HG02981 (cell line): ENCODE measurements around the gene FXYD5.
"Not testable (repeated sequence)": the region's sequence is repeated elsewhere in the genome, so short reads cannot be mapped to it uniquely, and the experiment has no call there.

Source experiments
- ATAC-seq: cut with Tn5 transposase; IDR thresholded peaks from one replicate; pipeline ENCODE4 v1.9.1; 2021; ENCODE audit warnings: mild to moderate bottlenecking, moderate library complexity; ENCODE audit not compliant: unreplicated experiment

FXYD5 gene

DNA sequence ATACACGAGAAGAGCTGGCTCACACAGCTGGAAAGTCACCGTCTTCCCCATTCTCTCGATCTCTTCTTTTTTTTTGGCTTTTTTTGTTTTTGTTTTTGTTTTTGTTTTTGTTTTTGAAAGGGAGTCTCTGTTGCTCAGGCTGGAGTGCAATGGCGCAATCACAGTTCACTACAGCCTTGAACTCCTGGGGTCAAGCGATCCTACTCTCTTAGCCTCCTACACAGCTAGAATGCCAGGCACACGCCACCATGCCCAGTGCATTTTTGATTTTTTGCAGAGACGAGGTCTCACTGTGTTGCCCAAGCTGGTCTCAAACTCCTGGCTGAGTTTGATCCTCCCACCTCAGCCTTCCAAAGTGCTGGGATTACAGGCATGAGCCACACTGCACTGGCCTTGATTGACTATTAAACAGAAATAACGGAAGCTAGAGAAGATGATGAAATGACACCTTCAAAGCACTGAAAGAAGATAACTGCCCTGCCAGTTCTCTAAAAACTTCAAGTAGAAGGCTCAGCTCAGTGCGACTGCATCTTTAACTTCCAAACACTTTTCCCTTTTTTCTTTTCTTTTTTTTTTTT is 34.9 kb upstream of the FXYD5 start:
- ATAC-seq, result no peak

DNA sequence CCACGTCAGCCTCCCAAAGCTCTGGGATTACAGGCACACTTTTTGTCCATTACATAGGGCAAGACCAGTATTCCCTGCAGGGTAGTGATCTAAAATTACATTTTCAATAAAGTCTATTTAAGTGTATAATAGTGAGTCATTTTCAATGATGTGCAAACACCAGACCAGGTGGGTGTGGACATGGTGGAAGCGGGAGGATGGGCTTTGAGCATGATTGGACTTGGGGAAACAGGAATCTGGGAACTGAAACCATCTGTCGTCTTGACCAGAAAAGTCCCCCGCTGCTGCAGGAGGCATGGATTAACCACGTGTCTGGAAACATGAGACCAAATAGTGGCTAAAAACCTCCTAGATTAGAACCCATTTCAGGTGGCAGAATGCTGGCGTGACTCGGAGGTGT is 34.0 kb upstream of the FXYD5 start:
- no peak for ATAC-seq

DNA sequence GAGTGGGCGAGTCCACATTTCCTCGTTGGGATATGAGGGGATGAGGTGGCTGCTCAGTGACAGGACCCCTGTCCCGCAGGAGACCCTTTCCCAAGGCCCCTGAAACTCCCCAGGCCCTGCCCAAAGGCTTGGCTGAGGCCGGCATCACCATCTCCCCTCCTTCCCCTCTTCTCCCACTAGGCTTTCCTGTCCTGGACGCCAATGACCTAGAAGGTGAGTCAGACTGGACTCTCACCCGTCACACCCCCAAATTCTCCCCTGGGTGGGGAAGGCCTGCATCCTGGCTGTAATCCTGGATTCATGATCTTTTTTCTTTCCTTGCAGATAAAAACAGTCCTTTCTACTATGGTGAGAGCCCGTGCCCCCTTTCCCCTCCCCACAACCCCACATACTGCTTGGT is 33.6 kb upstream of the FXYD5 start:
- no peak for ATAC-seq

DNA sequence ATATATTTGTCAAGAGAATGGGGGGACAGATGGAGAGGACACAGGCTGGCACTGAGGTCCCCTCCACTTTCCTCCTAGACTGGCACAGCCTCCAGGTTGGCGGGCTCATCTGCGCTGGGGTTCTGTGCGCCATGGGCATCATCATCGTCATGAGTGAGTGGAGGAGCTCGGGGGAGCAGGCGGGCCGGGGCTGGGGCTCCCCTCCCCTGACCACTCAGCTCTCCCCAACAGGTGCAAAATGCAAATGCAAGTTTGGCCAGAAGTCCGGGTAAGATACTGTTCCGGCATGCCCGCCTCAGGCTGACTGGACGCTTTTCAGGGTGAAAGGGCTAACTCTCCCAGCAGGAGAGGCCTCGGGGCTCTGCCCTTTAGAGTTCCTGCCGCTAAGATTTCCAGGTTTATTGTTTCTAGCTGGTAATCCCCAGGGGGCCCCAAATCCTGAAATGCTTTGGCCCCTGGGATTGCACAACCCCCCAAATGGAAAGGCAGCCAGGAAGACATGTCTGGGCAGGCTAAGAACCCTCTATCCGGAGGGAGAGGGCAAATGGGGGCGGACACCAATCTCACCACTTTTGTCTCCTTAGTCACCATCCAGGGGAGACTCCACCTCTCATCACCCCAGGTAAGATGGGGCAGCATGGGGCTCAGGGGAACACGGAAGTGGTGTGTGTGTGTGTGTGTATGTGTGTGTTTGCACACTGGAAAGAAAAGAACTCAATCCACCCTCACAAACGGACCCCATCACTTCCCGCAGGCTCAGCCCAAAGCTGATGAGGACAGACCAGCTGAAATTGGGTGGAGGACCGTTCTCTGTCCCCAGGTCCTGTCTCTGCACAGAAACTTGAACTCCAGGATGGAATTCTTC is 31.6 kb upstream of the FXYD5 start:
- ATAC-seq, result no peak

DNA sequence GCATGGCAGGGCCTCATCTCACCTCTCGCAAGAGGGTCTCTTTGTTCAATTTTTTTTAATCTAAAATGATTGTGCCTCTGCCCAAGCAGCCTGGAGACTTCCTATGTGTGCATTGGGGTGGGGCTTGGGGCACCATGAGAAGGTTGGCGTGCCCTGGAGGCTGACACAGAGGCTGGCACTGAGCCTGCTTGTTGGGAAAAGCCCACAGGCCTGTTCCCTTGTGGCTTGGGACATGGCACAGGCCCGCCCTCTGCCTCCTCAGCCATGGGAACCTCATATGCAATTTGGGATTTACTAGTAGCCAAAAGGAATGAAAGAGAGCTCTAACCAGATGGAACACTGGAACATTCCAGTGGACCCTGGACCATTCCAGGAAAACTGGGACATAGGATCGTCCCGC is 31.0 kb upstream of the FXYD5 start:
- ATAC-seq, result no peak

DNA sequence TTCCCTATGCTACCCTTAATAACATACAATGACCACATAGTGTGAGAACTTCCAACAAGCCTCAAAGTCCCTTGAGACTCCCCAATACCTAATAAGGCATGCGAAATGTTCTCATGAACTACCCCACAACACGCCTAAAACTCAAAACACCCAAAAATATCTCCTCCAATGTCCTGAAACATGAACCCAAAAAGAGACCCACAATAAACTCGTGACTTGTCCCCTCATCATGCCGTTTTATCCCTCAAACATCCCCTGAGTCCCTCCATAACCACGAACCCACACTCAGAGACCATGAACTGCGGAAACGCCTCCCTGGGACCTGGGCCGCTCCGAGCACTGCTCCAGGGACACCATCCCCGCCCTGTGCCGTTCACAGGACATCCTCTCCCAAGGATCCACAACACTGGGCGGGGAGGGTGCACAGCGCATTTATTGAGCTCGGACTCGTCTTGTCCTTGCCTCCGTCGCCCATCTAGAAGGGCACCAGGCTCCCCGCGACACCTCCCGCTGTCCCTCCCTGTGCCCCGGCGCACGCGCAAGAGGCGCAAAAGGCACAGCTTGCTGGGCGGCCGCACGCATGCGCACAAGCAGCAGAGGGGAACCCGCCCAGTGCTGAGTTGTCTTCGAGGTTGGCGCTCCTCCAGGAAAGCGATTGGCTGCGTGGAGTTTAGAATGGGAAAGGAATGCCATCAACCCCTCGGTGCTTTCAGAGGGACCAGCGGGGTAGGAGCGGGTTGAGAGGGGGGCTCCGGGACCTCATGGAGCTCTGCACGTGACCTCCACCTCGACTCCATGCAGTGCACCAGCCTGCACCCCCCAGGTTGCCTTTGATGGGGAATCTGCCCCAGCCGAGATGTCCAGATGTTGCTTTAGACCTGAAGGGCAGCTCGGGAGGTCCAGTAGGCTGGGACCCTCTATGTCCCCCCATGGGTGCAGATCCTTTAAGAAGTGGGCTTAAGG is 30.2 kb upstream of the FXYD5 start:
- ATAC-seq, result peak; percentile 77

DNA sequence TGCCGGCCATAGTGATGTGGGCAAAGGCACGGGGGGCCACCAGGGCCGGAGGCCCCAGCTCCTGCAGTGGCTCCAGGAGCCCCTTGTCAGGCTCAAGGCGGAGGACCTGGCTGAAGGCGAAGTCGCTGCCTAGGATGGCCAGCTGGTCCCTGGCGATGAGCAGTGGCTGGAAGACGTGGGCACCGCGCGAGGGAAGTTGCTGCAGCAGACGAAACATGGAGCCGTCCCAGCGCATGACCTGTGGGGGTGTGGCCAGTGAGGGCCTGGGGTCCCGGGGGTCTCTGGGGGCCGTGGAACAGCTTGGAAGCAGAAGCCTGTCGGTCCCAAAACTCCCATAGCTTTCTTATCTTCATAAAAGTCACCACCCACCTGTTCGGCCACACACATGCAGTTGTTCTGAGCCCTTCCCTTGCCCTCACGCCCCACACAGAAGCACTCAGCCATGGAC is 29.2 kb upstream of the FXYD5 start:
- ATAC-seq, result no peak

DNA sequence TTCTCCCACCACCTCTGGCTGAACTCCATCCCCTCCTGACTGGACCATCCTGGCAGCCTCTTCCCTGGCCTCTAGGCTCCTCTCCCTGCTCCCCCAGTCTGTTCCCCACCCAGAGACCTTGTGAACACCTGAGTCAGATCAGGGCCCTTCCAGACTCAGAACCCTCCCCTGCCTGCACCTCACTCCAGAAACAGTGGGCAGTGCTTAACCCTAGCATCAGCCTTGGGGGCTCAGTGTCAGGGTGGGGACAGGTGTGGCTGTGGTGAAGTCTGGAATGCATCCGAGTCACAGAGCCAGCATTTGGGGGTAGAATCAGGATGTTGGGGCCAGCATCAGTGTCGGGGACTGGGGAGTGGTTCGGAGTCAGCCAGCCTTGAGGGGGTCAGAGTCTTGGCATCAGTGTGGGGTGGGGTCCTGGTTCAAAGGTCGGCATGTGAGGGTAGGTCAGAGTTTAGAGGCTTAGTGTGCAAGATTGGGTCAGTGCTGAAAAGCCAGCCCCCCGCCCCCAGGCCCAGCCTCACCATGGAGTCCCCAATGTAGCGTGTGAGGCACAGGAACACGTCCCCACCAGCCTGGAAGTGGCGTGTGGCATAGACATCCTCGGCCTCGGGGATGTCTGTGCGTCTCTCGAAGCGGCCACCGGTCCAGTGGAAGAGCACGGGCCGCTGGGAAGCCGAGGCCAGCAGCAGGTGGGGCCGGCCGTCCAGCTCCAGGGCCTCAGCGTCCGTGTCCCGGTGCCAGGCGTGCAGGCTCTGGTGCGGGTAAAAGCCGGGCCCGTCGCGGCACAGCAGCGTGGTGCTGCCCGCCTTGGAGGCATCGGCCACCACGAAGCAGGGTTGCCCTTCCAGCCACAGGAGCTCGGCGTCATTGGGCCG is 28.5 kb upstream of the FXYD5 start:
- no peak for ATAC-seq

DNA sequence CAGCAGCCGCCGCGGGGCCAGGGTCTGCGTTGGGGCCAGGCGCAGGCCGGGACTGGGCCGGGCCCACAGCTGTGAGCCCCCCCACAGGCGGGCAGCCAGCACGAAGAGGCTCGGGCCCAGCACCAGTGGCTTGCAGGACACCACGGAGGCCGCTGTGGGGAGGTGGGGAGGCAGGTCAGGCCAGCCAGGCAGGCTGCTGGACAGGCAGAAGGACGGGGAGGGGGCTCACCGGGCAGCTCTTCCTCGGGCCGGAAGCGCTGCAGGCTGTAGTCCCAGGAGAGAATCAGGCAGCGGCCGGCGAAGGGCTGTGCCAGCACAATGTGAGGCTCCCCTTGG is 27.9 kb upstream of the FXYD5 start:
- no peak for ATAC-seq

DNA sequence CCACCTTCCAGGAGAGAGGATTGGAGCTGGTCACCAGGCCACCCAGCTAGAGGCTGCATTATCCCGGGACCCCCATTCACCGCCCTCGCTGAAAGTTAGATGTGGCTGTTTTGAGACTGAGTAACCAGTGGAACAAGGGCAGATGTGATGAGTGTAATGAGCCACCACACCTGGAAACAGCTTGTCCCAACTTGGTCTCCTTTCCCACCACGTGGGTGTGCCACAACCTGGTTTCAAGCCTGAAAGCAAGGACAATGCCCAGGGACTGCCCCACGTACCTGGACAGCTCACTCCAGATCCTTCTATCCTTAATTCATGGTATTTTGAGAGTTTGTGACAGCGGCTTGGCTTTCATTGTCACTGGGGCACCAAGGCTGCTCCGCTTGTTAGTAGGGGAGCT is 26.7 kb upstream of the FXYD5 start:
- no peak for ATAC-seq

DNA sequence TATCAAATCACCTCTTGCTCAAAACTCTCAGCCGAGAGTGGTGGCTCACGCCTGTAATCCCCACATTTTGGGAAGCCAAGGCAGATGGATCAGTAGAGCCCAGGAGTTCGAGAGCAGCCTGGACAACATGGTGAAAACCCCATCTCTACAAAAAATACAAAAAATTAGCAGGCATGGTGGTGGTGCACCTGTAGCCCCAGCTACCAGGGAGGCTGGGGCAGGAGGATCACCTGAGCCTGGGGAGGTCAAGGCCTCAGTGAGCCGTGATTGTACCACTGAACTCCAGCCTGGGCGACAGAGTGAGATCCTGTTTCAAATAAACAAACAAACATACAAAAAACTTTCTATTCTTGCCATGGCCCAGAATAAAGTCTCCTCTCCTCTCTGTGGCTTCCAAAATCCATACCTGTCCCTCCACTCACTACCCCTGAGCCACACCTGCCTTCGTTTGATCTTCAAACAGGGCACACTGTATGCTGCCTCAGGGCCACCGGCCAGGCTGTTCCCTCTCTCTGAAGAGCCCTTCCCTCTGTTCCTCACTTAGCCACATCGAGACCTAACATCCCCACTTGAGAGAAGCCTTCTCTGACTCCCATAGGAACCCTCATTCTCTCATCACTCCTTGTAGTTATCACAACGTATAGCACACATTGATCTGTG is 26.0 kb upstream of the FXYD5 start:
- ATAC-seq, result no peak

DNA sequence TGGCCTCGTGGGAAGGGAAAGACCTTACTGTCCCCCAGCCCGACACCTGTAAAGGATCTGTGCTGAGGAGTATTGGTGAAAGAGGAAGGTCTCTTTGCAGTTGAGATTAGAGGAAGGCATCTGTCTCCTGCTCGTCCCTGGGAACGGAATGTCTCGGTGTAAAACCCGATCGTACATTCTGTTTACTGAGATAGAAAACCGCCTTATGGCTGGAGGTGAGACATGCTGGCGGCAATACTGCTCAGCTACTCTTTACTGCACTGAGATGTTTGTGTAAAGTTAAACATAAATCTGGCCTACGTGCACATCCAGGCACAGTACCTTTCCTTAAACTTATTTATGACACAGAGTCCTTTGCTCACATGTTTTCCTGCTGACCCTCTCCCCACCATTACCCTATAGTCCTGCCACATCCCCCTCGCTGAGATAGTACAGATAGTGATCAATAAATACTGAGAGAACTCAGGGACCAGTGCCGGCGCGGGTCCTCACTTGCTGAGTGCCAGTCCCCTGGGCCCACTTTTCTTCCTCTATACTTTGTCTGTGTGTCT is 24.7 kb upstream of the FXYD5 start:
- not testable (repeated sequence) for ATAC-seq

DNA sequence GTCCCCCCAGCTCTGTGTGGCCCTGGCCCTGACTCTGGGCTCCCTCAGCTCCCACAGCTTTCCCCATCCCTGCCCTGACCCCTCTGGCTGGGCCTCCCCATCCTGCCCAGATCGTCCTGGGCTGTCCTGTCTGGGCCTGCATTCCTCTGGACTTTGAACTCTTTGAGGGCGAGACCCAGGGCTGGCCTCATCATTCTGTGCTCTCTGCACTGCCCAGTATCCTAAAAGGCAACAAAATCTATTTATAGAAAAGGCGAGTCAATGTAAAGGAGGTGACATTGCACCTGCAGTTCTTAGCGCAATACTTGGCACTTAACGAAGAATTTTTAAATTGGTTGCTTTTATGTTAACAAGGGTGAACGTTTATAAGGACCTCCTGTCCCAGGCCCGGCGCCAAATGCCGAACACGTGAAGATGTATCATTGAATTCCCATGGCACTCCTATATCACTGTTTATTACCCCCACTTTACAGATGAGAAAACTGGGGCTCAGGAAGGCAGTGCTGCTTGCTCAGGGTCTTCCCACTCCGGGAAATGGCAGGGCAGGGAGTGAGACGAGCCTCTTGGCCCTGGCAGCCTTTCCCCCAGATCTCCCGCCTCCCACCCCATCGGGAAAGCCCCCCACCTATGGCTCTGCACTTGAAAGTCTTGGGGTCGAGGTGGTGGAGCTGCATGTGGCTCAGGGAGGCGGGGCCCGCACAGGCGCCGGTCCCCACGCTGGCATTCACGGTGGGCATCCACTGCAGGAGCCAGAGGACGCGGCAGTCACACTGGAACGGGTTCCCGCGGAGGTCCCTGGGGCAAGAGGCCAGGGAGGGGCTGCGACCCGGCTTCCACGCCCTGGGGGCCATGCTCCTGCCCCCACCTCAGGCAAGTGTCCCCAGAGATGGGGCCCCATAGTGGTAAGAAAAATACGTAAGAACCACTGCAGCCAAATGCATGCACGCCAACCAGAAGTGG is 23.5 kb upstream of the FXYD5 start:
- ATAC-seq, result no peak

DNA sequence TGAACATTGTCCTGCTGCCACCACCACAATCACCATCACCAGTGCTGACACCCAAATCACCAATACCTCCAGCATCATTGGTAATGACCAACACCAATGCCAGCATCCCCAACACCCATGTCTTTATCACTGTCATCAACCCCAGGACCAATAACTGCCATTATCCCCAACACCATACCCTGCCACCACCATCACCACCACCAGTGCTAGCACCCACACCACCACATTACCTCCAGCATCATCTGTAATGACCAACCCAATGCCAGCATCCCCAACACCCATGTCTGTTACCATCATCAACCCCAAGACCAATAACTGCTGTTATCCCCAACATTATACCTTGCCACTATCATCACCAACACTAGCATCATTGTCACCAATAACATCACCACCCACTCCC is 22.3 kb upstream of the FXYD5 start:
- no peak for ATAC-seq

DNA sequence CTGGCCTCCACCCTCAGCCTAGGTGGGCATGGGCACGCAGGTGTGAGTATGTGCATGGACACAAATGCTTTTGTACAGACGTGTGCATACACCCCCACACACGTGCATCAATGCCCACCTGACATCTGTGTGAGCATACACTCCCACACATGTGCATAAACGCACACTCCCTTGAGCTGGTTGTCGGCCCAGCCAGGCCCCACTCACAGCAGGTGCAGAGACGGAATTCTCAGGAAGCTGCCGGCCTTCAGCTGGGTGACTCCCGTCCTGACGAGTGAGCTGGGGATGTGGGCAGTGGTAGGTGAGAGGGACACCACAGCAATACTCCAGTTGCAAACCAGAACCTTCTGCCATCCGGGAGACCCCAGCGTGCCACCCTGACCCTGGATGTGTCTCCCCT is 20.7 kb upstream of the FXYD5 start:
- ATAC-seq, result no peak

DNA sequence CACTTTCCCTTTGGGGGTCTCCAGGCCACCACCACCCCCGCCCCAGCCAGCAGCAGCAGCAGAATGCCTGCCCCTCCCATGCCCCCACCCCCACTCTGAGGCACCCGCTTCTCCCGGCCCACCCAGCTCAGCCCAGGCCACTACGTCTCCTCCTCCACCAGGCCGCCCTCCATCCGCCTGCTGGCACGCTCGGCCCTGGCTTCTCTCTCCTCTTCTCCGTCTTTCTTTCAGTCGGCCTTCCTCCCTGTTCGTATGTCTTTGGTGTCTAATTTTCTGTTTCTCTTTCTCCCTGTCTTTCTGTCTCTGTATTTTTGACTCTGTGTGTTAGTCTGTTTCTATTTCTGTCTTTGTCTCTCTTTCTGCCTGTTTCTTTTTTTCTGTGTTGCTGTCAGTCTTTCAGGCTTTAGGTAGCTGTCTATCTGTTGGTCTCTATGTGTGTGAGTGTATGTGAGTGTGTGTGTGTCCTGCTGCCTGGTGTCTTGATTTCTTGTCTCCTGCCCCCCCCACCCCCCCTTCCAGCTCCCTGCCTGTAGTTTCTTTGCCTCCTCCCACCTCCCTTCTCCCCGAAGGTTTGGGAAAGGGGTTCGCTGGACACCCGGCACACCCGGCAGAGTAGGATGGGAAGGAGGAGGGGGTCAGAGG is 19.8 kb upstream of the FXYD5 start, which contains the start of gene LGI4:
Gene LGI4, minus strand, starts transcription at position 459 of the 642 bp plus-strand sequence. Its CDS starts 379 bp downstream, at position 80.
- no peak for ATAC-seq

DNA sequence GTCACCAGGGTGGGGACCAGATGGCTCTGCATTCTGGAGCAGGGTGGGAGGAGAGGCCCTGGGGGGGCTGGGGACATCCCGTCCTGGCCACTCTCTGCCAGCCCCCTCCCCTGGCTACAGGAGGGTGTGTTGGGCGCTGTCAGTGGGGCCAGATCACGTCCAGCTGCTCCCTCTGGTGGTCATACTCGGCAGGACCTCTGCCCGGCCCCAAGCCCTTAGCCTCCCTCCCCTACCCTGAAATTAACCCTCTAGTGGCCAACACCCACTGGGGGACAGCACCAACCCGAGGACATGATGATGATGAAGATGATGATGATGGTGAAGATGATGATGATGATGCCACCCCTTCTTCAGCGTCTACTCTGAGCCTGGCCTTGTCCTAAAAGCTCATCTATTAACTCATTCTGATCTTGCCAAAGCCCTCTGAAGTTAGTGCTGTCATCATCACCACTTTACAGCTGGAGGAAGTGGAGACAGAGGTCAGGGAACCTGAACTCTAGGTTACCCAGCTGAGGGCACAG is 19.1 kb upstream of the FXYD5 start:
- ATAC-seq, result no peak

DNA sequence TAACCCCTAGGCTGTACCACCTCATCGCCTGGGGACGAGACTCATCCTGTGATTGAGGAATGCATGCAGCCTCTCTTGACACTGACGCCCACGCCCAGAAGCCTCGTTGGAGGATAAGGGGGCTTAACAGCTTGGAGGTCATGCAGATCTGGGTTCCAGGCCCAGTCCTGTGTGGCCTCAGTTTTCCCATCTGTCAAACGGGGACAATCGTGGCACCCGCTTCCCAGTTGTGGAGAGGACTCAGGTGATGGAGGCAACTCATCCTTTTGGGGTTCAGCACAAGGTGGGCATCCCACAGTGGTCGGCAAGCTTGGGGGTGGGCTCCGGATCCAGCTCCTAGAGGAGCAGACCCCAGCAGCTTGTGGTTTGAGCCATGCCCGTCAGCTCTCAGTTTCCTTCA is 18.3 kb upstream of the FXYD5 start:
- ATAC-seq, result no peak
